ENCODE data around the gene THAP7.

Gene THAP7

GRCh38 chr22:21033895-21034294 lies 32.0 kb upstream of the THAP7 start:
- H3K4me3 ChIP-seq (ENCODE audit: control insufficient read depth, low read depth, low read length), result no peak overlapping the region
- no peak for DNase-seq (ENCODE audit: low read depth)
- TF ChIP-seq CTCF (conservative IDR thresholded peaks at IDR 0.05; ENCODE audit: control insufficient read depth, insufficient read depth, low read depth, low read length), result no peak

- no peak overlapping the region for H3K4me3 ChIP-seq (ENCODE audit: control insufficient read depth, low read depth, low read length)
- no peak for TF ChIP-seq CTCF (conservative IDR thresholded peaks at IDR 0.05; ENCODE audit: control insufficient read depth, insufficient read depth, low read depth, low read length)
- DNase-seq (ENCODE audit: low read depth), result no peak
Measured at GRCh38 chr22:21032868-21033688, 31.2 kb upstream of the THAP7 start.

GRCh38 chr22:21032037-21032867 lies 30.3 kb upstream of the THAP7 start, which contains the start of gene SLC7A4:
TSS of gene SLC7A4 (minus strand) at chr22:21032561. CDS start at chr22:21031812, 749 bp downstream.
- no peak for DNase-seq (ENCODE audit: low read depth)
- TF ChIP-seq CTCF (conservative IDR thresholded peaks at IDR 0.05; ENCODE audit: control insufficient read depth, insufficient read depth, low read depth, low read length), result no peak
- H3K4me3 ChIP-seq (ENCODE audit: control insufficient read depth, low read depth, low read length), result no peak within 1 kb of the TSS

- no peak for TF ChIP-seq CTCF (conservative IDR thresholded peaks at IDR 0.05; ENCODE audit: control insufficient read depth, insufficient read depth, low read depth, low read length)
- no peak for DNase-seq (ENCODE audit: low read depth)
- H3K4me3 ChIP-seq (ENCODE audit: control insufficient read depth, low read depth, low read length), result no peak overlapping the region
Measured at GRCh38 chr22:21031545-21032036, 29.7 kb upstream of the THAP7 start.

GRCh38 chr22:21030621-21031544 lies 29.0 kb upstream of the THAP7 start:
- TF ChIP-seq CTCF (conservative IDR thresholded peaks at IDR 0.05; ENCODE audit: control insufficient read depth, insufficient read depth, low read depth, low read length), result no peak
- H3K4me3 ChIP-seq (ENCODE audit: control insufficient read depth, low read depth, low read length), result no peak overlapping the region
- no peak for DNase-seq (ENCODE audit: low read depth)

- TF ChIP-seq CTCF (conservative IDR thresholded peaks at IDR 0.05; ENCODE audit: control insufficient read depth, insufficient read depth, low read depth, low read length), result no peak
- H3K4me3 ChIP-seq (ENCODE audit: control insufficient read depth, low read depth, low read length), result no peak overlapping the region
- no peak for DNase-seq (ENCODE audit: low read depth)
Measured at GRCh38 chr22:21030032-21030431, 28.1 kb upstream of the THAP7 start.

All from fibroblast of mammary gland (primary cell).